NCI-H526 treated with DMSO at 0.1 percent for 48 hours (cell line): ENCODE measurements around the gene DKK3.

ENCODE experiments used
- DNase-seq: peaks from one replicate; lab custom pipeline; 2025; lab: John Stamatoyannopoulos, UW

DKK3 gene

DNA sequence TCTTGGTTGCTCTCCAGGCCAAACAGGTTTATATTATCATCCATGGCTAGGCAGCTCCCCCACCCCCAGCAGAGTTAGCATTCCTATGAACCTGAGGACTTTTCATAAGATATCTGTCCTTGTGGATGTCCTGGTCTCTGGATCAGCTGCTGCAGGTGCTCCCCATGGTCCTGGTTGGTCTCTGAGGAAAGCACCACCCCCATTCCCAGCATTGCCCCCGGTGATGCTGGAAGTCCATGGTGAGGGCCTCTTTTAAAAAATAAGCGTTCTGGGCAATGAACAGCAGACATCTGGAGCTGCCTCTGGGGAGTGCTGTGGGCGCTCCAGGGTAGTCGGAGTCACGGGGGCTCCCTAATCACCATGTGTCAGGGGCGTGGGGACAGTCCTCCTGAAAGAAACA lies 26.6 kb downstream of the DKK3 start:
- no peak for DNase-seq

DNA sequence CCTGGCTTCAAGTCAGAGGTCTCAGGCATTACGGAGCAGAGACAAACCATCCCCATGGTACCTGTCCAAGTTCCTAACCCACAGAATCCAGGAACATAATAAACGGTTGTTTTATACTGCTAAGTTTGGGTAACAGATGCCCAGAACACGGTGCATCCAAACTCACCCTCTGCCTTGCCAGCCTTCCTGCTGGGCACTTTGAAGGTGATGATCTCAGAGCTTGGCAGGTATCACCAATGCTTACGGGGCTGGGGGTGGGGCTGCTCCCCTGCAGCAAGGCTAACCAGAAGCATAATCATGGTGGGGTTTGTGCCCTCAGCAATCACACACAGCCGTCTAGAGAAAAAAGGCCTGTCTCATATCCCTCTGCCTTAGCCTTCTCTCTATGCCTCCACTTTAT lies 27.1 kb downstream of the DKK3 start:
- no peak for DNase-seq

DNA sequence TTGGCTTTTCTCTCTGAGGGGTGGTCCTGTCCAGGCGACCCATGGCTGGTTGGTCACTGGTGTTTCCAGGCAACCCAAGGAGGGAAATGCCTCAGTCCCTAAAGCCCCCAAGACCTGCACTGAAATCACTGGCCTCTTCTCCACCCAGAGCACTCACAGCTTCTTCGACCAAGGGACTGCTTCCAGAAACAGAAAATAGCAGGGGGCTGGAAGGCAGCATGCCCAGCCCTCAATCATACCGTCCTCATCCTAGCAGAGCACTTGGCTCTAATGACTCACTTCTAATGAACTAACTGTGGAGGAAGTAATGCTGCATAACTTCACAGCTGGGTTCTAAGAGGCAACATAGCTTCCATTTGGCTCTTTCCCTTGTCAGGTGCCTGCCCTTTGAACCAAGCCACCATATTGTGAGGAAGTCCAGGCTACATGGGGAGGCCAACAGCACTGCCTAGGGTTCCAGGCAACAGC lies 27.6 kb downstream of the DKK3 start:
- no peak for DNase-seq

GRCh38 chr11:11980200-11980599 lies 28.2 kb downstream of the DKK3 start:
- DNase-seq = no peak

DNA sequence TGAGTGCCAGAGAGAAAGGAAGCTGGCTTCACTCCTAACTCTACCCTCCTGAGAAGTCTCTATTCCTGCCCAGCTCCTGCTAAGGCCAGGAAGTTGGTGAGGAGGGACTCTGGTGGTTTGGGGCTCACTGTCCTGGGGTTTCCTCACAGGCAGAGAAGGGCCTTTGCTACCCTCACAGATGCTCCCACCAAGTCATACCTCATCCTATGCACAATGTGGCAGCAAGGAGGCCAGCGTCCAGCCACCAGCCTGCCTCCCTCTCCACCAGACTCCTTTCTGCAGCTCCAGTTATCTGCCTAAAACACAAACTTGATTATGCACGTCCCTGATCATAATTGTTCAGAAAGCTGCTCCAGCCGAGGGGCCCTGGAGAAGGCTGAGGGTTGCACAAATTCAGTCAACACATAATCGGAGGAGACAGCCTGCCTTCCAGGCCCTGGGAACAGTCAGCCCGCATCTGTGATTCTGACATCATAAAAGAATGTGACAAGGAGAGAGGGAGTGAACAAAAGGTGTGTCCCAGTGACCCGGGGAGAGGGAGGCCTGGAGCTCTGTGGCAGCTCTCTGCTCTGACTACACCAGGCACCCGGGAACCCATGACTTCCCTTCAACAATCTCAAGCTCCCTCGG lies 28.8 kb downstream of the DKK3 start:
- no peak for DNase-seq

DNA sequence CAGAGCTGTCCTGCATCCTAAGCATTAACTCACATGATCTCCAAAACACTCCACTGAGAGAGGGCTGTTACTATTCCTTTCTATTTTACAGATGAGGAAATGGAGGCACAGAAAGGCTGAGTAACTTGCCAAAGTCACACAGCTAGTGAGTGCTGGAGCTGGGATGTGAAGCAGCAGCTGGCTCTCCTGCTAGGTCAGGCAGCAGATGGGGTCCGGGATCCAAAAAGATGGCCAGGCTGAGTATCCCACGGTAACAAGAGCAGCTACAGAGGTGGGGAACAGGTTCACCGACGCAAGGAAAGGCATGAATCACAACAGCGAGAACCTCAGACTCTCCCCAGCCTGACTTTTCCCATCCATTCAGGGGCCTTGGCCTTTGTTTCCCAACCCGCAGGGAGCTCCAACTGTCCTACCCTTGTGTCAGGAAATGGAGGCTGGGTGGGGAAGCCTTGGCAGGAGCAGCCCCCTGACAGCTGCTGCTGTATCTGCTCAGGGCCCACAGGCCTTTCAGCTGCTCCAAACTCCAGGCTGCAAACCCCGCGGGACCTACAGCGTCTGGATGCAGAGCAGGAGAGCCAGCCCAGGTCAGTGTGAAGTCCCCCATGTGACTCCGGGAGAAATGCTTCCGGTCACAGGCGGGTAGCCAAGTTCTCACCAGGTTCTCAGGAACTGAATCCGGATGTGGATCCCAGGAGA lies 29.5 kb downstream of the DKK3 start:
- DNase-seq = no peak

- DNase-seq = no peak
Observed at GRCh38 chr11:11978098-11978637, 30.3 kb downstream of the DKK3 start.

GRCh38 chr11:11977206-11977938 lies 31.1 kb downstream of the DKK3 start:
- no peak for DNase-seq

DNA sequence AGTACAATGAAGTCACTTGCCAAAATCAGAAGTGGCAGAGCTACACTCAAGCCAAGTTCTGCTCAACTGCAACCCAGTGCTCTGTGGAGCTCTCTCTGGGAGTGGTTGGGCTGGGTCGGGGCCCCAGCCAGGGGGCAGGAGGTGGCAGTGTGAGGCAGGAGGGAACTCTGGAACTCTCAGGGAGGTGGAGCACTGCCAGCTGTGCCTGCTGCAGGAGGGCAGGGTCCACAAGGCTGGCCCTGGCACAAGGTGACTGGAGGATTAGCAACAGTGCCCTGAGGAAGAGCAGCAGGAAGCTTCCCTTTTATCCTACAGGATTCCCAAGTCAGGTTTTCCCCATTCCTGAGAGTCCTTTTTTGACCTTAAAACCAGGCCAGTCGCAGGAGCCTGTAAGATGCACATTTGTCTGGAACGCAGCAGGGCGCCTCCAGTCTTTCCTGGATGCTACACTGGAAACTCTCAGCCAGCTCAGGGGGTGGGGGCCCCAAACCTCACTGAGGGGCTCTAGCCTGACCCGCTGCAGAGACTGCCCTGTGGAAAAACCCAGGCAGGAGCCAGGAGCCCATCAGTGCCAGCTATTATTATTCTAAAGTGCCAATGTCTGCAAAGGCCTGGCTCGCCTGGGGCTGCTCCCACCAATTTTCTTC lies 31.8 kb downstream of the DKK3 start:
- no peak for DNase-seq

GRCh38 chr11:11975201-11976092 lies 33.0 kb downstream of the DKK3 start:
- no peak for DNase-seq

GRCh38 chr11:11973866-11974265 lies 34.6 kb downstream of the DKK3 start:
- no peak for DNase-seq

- DNase-seq = no peak
Observed at GRCh38 chr11:11973361-11973800, 35.0 kb downstream of the DKK3 start.

DNA sequence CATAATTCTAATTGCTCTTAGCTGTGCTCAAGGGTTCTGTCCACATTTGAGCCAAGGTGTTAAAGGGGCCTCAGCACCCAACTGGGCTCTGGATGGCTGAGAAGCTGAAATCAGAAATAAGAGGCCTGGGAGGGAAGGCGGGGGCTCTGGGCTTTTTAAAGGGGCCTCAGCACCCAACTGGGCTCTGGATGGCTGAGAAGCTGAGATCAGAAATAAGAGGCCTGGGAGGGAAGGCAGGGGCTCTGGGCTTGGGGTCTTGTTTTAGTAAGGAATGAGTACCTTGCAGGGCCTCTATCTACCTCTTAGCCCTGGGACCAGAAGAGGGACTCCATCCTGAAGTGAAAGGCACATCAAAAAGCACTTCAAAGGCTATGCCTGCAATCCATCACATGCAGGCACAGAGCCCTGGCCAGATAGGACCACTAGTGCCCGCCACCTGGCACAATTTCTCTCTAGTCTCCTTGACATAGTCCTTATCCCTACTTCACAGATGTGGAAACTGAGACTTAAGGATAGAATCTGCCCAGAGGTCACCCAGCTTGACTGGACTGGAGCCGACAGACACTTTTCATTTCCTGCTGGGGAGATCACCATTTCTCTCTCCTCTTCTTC lies 35.6 kb downstream of the DKK3 start:
- no peak for DNase-seq

GRCh38 chr11:11971906-11972547 lies 36.4 kb downstream of the DKK3 start:
- DNase-seq = no peak

- no peak for DNase-seq
Observed at GRCh38 chr11:11970556-11970955, 37.9 kb downstream of the DKK3 start.

- DNase-seq = no peak
Observed at GRCh38 chr11:11969380-11970215, 38.8 kb downstream of the DKK3 start.

GRCh38 chr11:11968511-11969280 lies 39.7 kb downstream of the DKK3 start:
- no peak for DNase-seq

DNA sequence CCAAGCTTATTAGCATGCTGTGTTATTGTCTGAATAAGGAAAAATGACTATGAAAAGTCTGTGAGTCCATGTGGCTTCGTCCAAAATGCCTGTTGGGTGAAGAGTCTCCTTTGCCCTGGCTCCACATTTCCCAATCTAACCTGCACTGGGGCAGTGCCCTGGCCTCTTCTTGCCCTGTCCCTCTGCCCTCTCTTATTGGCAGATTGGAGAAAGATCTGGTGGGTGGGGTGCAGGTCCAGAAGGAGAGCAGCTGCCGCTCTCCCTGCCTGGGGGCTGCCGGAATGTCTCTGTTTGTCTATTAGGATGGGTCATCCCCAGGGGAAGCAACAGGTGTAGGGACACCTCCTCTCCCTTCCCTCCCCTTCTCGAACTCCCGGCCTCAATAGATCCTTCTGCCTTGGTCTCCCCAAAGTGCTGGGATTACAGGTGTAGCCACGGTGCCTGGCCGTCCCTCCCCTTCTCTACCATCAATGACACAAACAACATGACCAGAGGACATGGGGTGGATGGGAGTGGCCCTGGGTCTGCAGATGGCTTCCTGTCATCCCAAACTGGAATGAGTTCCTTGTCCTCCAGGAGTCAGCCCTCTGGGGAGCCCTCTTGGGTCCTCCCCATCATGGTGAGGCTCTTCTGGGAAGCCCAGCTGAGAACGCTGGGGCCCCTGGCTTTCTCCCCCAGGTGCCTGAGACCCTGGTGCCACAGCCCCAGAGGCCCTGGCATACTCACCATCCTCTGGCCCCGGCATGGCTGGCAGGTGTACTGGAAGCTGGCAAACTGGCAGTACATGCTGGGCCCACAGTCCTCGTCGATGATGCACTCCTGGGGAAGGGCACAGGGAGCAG lies 40.5 kb downstream of the DKK3 start:
- DNase-seq = no peak
